Gastrocnemius medialis (tissue), 4 donors: Measurements from ENCODE around the gene KERA.

Experiments used
- POLR2A ChIP-seq, 2 donors: fragments of 450-650 bp; IDR thresholded peaks; one replicate each; pipeline ENCODE4 v1.6.1; 2017; ENCODE audit warnings: antibody characterized with exemption in 2 of 2, mild to moderate bottlenecking in 2 of 2, moderate library complexity in 2 of 2
- TF ChIP-seq, protein P1 (sequence below), 5 experiments: fragments of 450-650 bp in 3 of 5; fragments of 200-600 bp in 2 of 5; sonication (generic) in 2 of 5; IDR thresholded peaks in 4 of 5; conservative IDR thresholded peaks in 1 of 5; 1 replicate in 4 of 5; 2 replicates in 1 of 5; pipeline ENCODE4 v1.5.1; 2016 to 2019; ENCODE audit warnings: antibody characterized with exemption in 5 of 5, mild to moderate bottlenecking in 3 of 5, moderate library complexity in 3 of 5

DNA sequence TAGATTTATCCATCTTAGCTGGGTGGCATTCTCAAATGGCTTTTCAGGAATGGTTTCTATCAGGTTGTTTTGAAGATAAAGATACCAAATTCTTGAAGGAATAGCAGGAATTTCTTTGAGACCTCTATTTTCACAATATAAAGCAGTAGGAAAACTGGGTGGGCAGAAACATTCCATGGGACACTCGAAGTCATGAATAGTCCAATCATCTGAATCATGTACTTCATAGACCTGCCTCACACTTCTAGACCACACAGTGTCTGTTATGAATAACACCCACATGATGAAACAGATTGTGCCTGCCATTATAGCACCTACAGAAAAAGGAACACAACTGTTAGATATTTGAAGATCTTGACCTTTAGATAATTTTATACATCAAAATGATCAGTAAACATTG is 1.8 kb downstream of the KERA start:
- TF ChIP-seq POLR2A (IDR thresholded peaks at IDR 0.05) = no peak
- TF ChIP-seq, protein P1, sequence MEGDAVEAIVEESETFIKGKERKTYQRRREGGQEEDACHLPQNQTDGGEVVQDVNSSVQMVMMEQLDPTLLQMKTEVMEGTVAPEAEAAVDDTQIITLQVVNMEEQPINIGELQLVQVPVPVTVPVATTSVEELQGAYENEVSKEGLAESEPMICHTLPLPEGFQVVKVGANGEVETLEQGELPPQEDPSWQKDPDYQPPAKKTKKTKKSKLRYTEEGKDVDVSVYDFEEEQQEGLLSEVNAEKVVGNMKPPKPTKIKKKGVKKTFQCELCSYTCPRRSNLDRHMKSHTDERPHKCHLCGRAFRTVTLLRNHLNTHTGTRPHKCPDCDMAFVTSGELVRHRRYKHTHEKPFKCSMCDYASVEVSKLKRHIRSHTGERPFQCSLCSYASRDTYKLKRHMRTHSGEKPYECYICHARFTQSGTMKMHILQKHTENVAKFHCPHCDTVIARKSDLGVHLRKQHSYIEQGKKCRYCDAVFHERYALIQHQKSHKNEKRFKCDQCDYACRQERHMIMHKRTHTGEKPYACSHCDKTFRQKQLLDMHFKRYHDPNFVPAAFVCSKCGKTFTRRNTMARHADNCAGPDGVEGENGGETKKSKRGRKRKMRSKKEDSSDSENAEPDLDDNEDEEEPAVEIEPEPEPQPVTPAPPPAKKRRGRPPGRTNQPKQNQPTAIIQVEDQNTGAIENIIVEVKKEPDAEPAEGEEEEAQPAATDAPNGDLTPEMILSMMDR (IDR thresholded peaks at IDR 0.05 in 4 of 5, conservative IDR thresholded peaks at IDR 0.05 in 1 of 5) = no peak
